MM.1S (cell line): Measurements from ENCODE around the gene VWA5A.

Experiments
- EZH2 ChIP-seq: fragments of 300-600 bp; sonication (generic); optimal IDR thresholded peaks from 2 replicates; pipeline ENCODE3; 2017; ENCODE audit warnings: low read depth, mild to moderate bottlenecking, antibody characterized with exemption, low read length, mixed read lengths
- EZH2phosphoT487 ChIP-seq: fragments of 300-600 bp; sonication (generic); IDR thresholded peaks from 2 replicates; pipeline ENCODE4 v1.6.1; 2018; ENCODE audit warnings: antibody characterized with exemption, low read length
- TF ChIP-seq, protein P1 (sequence below): fragments of 300-600 bp; sonication (generic); IDR thresholded peaks from 2 replicates; pipeline ENCODE4 v1.5.1; 2016; ENCODE audit warnings: antibody characterized with exemption, low read length, mixed read lengths

DNA sequence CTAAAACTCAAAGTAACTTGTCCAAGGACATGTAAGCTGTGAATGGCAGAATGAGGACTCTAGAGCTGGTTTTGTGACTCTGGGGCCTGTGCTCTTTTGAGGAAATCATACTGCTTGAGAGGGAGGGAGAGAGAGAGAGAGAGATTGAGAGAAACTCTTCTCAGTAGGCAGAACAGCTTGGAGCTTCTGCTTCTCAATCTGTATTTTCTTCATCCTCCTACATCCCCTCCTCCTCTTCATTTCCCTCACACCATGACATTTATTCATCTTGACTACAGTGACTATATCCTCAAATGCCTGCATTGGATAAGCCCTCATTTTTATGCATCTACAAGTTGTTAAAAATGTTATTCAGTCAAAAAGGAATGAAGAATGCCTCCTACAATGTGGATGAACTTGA is 44.2 kb downstream of the VWA5A start:
- TF ChIP-seq, protein P1, sequence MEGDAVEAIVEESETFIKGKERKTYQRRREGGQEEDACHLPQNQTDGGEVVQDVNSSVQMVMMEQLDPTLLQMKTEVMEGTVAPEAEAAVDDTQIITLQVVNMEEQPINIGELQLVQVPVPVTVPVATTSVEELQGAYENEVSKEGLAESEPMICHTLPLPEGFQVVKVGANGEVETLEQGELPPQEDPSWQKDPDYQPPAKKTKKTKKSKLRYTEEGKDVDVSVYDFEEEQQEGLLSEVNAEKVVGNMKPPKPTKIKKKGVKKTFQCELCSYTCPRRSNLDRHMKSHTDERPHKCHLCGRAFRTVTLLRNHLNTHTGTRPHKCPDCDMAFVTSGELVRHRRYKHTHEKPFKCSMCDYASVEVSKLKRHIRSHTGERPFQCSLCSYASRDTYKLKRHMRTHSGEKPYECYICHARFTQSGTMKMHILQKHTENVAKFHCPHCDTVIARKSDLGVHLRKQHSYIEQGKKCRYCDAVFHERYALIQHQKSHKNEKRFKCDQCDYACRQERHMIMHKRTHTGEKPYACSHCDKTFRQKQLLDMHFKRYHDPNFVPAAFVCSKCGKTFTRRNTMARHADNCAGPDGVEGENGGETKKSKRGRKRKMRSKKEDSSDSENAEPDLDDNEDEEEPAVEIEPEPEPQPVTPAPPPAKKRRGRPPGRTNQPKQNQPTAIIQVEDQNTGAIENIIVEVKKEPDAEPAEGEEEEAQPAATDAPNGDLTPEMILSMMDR = no peak
- no peak for TF ChIP-seq EZH2
- TF ChIP-seq EZH2phosphoT487 = no peak
